ENCODE measurements around the gene UBE2D2. TPM values are rescaled to one million over a fixed set of nuclear protein-coding genes. Genes with fewer than 3 reads are reported as not detected.

UBE2D2 gene
- total and polyA plus RNA-seq, 2 experiments from 2014 or later, result 88.8 to 129 TPM

GRCh38 chr5:139665626-139666025, 104.5 kb downstream of the UBE2D2 start:
- Histone ChIP-seq H3K79me2 (ENCODE audit: insufficient read depth) (peaks cover 91% of the 10 kb centered on the region), H3K4me3 (no peak overlapping the region), H2AFZ (no peak overlapping the region), H3K4me1 (ENCODE audit: insufficient read depth) (peaks cover 37% of the 10 kb centered on the region), H3K9me2 (ENCODE audit: insufficient read depth) (no peaks in the 10 kb centered on the region), H3K9ac (peak overlapping the region; percentile 87; the same call in 1 of the 2 replicates), H4K20me1 (ENCODE audit: insufficient read depth) (no peaks in the 10 kb centered on the region), H3K36me3 (ENCODE audit: low read depth) (no peaks in the 10 kb centered on the region), H3K9me3 (ENCODE audit: low read depth) (no peaks in the 10 kb centered on the region), H3F3A (ENCODE audit: insufficient read depth) (peaks cover 16% of the 10 kb centered on the region), H3K27me3 (replicated peaks; ENCODE audit: insufficient read depth) (no peaks in the 10 kb centered on the region), H3K4me2 (ENCODE audit: unreplicated experiment) (no peak overlapping the region), H3K27ac (no peak overlapping the region)
- no peak for DNase-seq
- in situ Hi-C loops (cut with MboI), result no loop called here
- WGBS, 2 experiments (ENCODE audit: low coverage in 1 of 2, low lambda C conversion rate in 2 of 2, missing lambda C conversion rate in 2 of 2), result 90 to 93% methylated on average over 11 of the region's 11 CpGs
- TF ChIP-seq EZH2 (IDR thresholded peaks at IDR 0.05; ENCODE audit: insufficient read depth, poor library complexity, severe bottlenecking), result no peak
- TF ChIP-seq EZH2phosphoT487 (IDR thresholded peaks at IDR 0.05; ENCODE audit: insufficient read depth, low read depth), result no peak

- H3K79me2 ChIP-seq (ENCODE audit: insufficient read depth), result peaks cover 97% of the 10 kb centered on the region
- peaks cover 33% of the 10 kb centered on the region for H3K4me1 ChIP-seq (ENCODE audit: insufficient read depth)
- H2AFZ ChIP-seq, result no peak overlapping the region
- no peaks in the 10 kb centered on the region for H3K9me2 ChIP-seq (ENCODE audit: insufficient read depth)
- DNase-seq, result peak; percentile 43
- H3K27me3 ChIP-seq (replicated peaks; ENCODE audit: insufficient read depth), result no peaks in the 10 kb centered on the region
- H3K9me3 ChIP-seq (ENCODE audit: low read depth), result no peaks in the 10 kb centered on the region
- peak overlapping the region; percentile 87; the same call in 1 of the 2 replicates for H3K9ac ChIP-seq
- in situ Hi-C loops (cut with MboI), result no loop called here
- no peaks in the 10 kb centered on the region for H4K20me1 ChIP-seq (ENCODE audit: insufficient read depth)
- no peak overlapping the region for H3K4me2 ChIP-seq (ENCODE audit: unreplicated experiment)
- H3K36me3 ChIP-seq (ENCODE audit: low read depth), result no peaks in the 10 kb centered on the region
- H3K4me3 ChIP-seq, result no peak overlapping the region
- WGBS, 2 experiments (ENCODE audit: low coverage in 1 of 2, low lambda C conversion rate in 2 of 2, missing lambda C conversion rate in 2 of 2), result 81 to 85% methylated on average over 7 of the region's 7 CpGs
- peaks cover 16% of the 10 kb centered on the region for H3F3A ChIP-seq (ENCODE audit: insufficient read depth)
- peak overlapping the region; percentile 91 for H3K27ac ChIP-seq
- TF ChIP-seq EZH2phosphoT487 (IDR thresholded peaks at IDR 0.05; ENCODE audit: insufficient read depth, low read depth), result no peak
- TF ChIP-seq EZH2 (IDR thresholded peaks at IDR 0.05; ENCODE audit: insufficient read depth, poor library complexity, severe bottlenecking), result no peak
These were observed 105.4 kb downstream of the UBE2D2 start for GRCh38 chr5:139666551-139666950.

- Histone ChIP-seq H3K27ac (peak overlapping the region; percentile 91), H3K79me2 (ENCODE audit: insufficient read depth) (peaks cover 97% of the 10 kb centered on the region)
These were observed 106.0 kb downstream of the UBE2D2 start for GRCh38 chr5:139667001-139667729.

GRCh38 chr5:139667730-139668063, 106.6 kb downstream of the UBE2D2 start:
- WGBS, 2 experiments (ENCODE audit: low coverage in 1 of 2, low lambda C conversion rate in 2 of 2, missing lambda C conversion rate in 2 of 2), result 0 to 5% methylated on average over 5 of the region's 5 CpGs
- no peak for TF ChIP-seq EZH2phosphoT487 (IDR thresholded peaks at IDR 0.05; ENCODE audit: insufficient read depth, low read depth)
- TF ChIP-seq EZH2 (IDR thresholded peaks at IDR 0.05; ENCODE audit: insufficient read depth, poor library complexity, severe bottlenecking), result no peak
- peak; percentile 87 for DNase-seq
- in situ Hi-C loops (cut with MboI), result no loop called here
- H3K9me2 ChIP-seq (ENCODE audit: insufficient read depth), result no peaks in the 10 kb centered on the region
- H3K4me3 ChIP-seq, result peak overlapping the region; percentile 64
- peaks cover 97% of the 10 kb centered on the region for H3K79me2 ChIP-seq (ENCODE audit: insufficient read depth)
- H3K36me3 ChIP-seq (ENCODE audit: low read depth), result no peaks in the 10 kb centered on the region
- H2AFZ ChIP-seq, result no peak overlapping the region
- no peaks in the 10 kb centered on the region for H3K27me3 ChIP-seq (replicated peaks; ENCODE audit: insufficient read depth)
- no peaks in the 10 kb centered on the region for H4K20me1 ChIP-seq (ENCODE audit: insufficient read depth)
- peak overlapping the region; percentile 63 for H3K4me2 ChIP-seq (ENCODE audit: unreplicated experiment)
- H3F3A ChIP-seq (ENCODE audit: insufficient read depth), result peaks cover 20% of the 10 kb centered on the region
- H3K4me1 ChIP-seq (ENCODE audit: insufficient read depth), result peaks cover 25% of the 10 kb centered on the region
- H3K9me3 ChIP-seq (ENCODE audit: low read depth), result no peaks in the 10 kb centered on the region
- H3K9ac ChIP-seq, result peak overlapping the region; percentile 87
- peak overlapping the region; percentile 91 for H3K27ac ChIP-seq

More at GRCh38 chr5:139667001-139667729, 106.0 kb downstream of the UBE2D2 start:
- Histone ChIP-seq H3K4me3 (no peak overlapping the region; the same call in 1 of the 2 replicates), H3K4me2 (ENCODE audit: unreplicated experiment) (peak overlapping the region; percentile 63), H3F3A (ENCODE audit: insufficient read depth) (peaks cover 20% of the 10 kb centered on the region), H3K9me3 (ENCODE audit: low read depth) (no peaks in the 10 kb centered on the region), H3K9me2 (ENCODE audit: insufficient read depth) (no peaks in the 10 kb centered on the region), H3K36me3 (ENCODE audit: low read depth) (no peaks in the 10 kb centered on the region), H3K27me3 (replicated peaks; ENCODE audit: insufficient read depth) (no peaks in the 10 kb centered on the region), H4K20me1 (ENCODE audit: insufficient read depth) (no peaks in the 10 kb centered on the region), H3K4me1 (ENCODE audit: insufficient read depth) (peaks cover 27% of the 10 kb centered on the region), H3K9ac (peak overlapping the region; percentile 87), H2AFZ (no peak overlapping the region)
- 70 to 73% methylated on average over 2 of the region's 2 CpGs for WGBS, 2 experiments (ENCODE audit: low coverage in 1 of 2, low lambda C conversion rate in 2 of 2, missing lambda C conversion rate in 2 of 2)
- TF ChIP-seq EZH2phosphoT487 (IDR thresholded peaks at IDR 0.05; ENCODE audit: insufficient read depth, low read depth), result no peak
- no peak for TF ChIP-seq EZH2 (IDR thresholded peaks at IDR 0.05; ENCODE audit: insufficient read depth, poor library complexity, severe bottlenecking)
- in situ Hi-C loops (cut with MboI), result no loop called here
- peak; percentile 58 for DNase-seq

Data from GM23248 (cell line).